K562 (cell line): ENCODE results near the gene FLAD1. TPM values are rescaled to one million over a fixed set of nuclear protein-coding genes. Genes with fewer than 3 reads are reported as not detected.
A peak's percentile ranks its signal among the peaks of the same experiment; 100 is the strongest.

Experiments
- CC2D1A ChIP-seq: fragments of 450-650 bp; IDR thresholded peaks from 2 replicates; pipeline ENCODE4 v1.6.1; 2017; ENCODE audit warnings: mild to moderate bottlenecking
- CCNT2 ChIP-seq: IDR thresholded peaks from 2 replicates; pipeline ENCODE4 v1.6.1; 2011; ENCODE audit warnings: borderline replicate concordance, low read depth, mild to moderate bottlenecking, moderate library complexity, mixed read lengths, low read length; ENCODE audit not compliant: insufficient read length; ENCODE audit errors: extremely low read depth
- CEBPG ChIP-seq, 3 experiments: fragments of 200-800 bp in 1 of 3; sonication (Bioruptor generic) in 1 of 3; sonication (generic) in 1 of 3; formaldehyde crosslinking in 1 of 3; IDR thresholded peaks in 2 of 3; conservative IDR thresholded peaks in 1 of 3; 2 replicates each; pipeline versions ENCODE4 v1.6.1 to v1.8.0; 2016 to 2022; ENCODE audit warnings: missing compliant biosample characterization in 2 of 3, missing genetic modification characterization in 2 of 3, mild to moderate bottlenecking in 1 of 3, missing genetic modification reagents in 1 of 3
- EP300 ChIP-seq: IDR thresholded peaks from 2 replicates; pipeline ENCODE4 v1.6.1; 2012; ENCODE audit warnings: low read length, improper control_type of control experiment
- FOXM1 ChIP-seq, 2 experiments: fragments of 450-650 bp in 1 of 2; sonication (generic) in 1 of 2; formaldehyde crosslinking in 1 of 2; IDR thresholded peaks; 2 replicates each; pipeline versions ENCODE4 v1.6.1 to v1.9.0; 2017 to 2022; ENCODE audit warnings: low read depth in 2 of 2, mild to moderate bottlenecking in 2 of 2, missing genetic modification reagents in 1 of 2, moderate library complexity in 1 of 2
- GTF2A2 ChIP-seq: IDR thresholded peaks from 2 replicates; pipeline ENCODE4 v1.6.1; 2016; ENCODE audit warnings: mild to moderate bottlenecking, missing genetic modification characterization, missing compliant biosample characterization
- HOXB6 ChIP-seq: fragments of 250-450 bp; sonication (Bioruptor Pico); IDR thresholded peaks from 2 replicates; pipeline ENCODE4 v1.5.1; 2022; ENCODE audit warnings: mild to moderate bottlenecking, borderline replicate concordance
- KAT7 ChIP-seq: sonication (generic); formaldehyde crosslinking; IDR thresholded peaks from 2 replicates; pipeline ENCODE4 v1.8.0; 2022; ENCODE audit warnings: missing genetic modification reagents, mild to moderate bottlenecking, borderline replicate concordance
- NONO ChIP-seq, 2 experiments: fragments of 200-400 bp in 1 of 2; fragments of 450-650 bp in 1 of 2; formaldehyde crosslinking in 1 of 2; IDR thresholded peaks; 2 replicates each; pipeline ENCODE4 v1.6.1; 2017; ENCODE audit warnings: low read depth in 2 of 2, mild to moderate bottlenecking in 2 of 2, moderate library complexity in 2 of 2, low read length in 1 of 2
- NR2C1 ChIP-seq, 2 experiments: fragments of 450-650 bp; IDR thresholded peaks; 2 replicates each; pipeline ENCODE4 v1.6.1; 2017; ENCODE audit warnings: mild to moderate bottlenecking in 2 of 2, antibody characterized with exemption in 1 of 2, inconsistent platforms in 1 of 2, missing compliant biosample characterization in 1 of 2, missing genetic modification characterization in 1 of 2
- U2AF2 ChIP-seq: fragments of 200-400 bp; formaldehyde crosslinking; optimal IDR thresholded peaks from 2 replicates; pipeline ENCODE3; 2017; ENCODE audit warnings: low read depth, mild to moderate bottlenecking, low read length
- ZC3H11A ChIP-seq: IDR thresholded peaks from 2 replicates; pipeline ENCODE4 v1.6.1; 2012; ENCODE audit warnings: low read depth, low read length, improper control_type of control experiment
- ZNF668 ChIP-seq: fragments of 250-450 bp; sonication (Bioruptor Pico); IDR thresholded peaks from 2 replicates; pipeline ENCODE4 v1.8.0; 2022; ENCODE audit warnings: mild to moderate bottlenecking, inconsistent platforms
- polyA plus RNA-seq, 8 experiments: library from polyadenylated mRNA; depleted of rRNA in 4 of 8; stranded (reverse) in 5 of 8; unstranded in 3 of 8; fragments of >200 nt; fragmentation: Nextera tagmentation in 2 of 8; fragmentation: Illumina TruSeq in 1 of 8; extraction: Ambion mirVana in 2 of 8; extraction: Trizol in 1 of 8; gene quantifications; 2 replicates each; pipeline versions ENCODE4 v1.2.1 to v1.2.3, GENCODE V29; 2011 to 2014; ENCODE audit warnings: inconsistent platforms in 1 of 8, missing spikeins in 1 of 8
- total RNA-seq, 7 experiments: library from RNA; depleted of rRNA in 6 of 7; stranded (reverse); fragments of >200 nt in 6 of 7; fragmentation: Illumina TruSeq in 2 of 7; extraction: Trizol in 2 of 7; gene quantifications; 2 replicates each; pipeline versions ENCODE4 v1.2.1 to v1.2.3, GENCODE V29; 2011 to 2021; ENCODE audit warnings: low replicate concordance in 1 of 7
- TF ChIP-seq, protein P1 (sequence below), 3 experiments: fragments of 200-800 bp in 1 of 3; fragments of 250-450 bp in 1 of 3; fragments of 450-650 bp in 1 of 3; sonication (Bioruptor Pico) in 1 of 3; sonication (Bioruptor generic) in 1 of 3; formaldehyde crosslinking in 1 of 3; IDR thresholded peaks; 2 replicates each; pipeline versions ENCODE4 v1.6.1 to v1.8.0; 2016 to 2022; ENCODE audit warnings: mild to moderate bottlenecking in 2 of 3, missing genetic modification characterization in 2 of 3, missing compliant biosample characterization in 1 of 3, moderate library complexity in 1 of 3
- TF ChIP-seq, protein P2 (sequence below): fragments of 450-650 bp; IDR thresholded peaks from 2 replicates; pipeline ENCODE4 v1.6.1; 2018; ENCODE audit not compliant: partially characterized antibody
- TF ChIP-seq, protein P3 (sequence below): sonication (generic); formaldehyde crosslinking; IDR thresholded peaks from 2 replicates; pipeline ENCODE4 v1.8.1; 2022; ENCODE audit warnings: missing genetic modification reagents

Gene FLAD1
- total and polyA plus RNA-seq, 9 of the 15 experiments (the other 6 are each of a cell fraction or from before 2014, with no cell fraction given) = 24.9 to 85.8 (median 67.0) TPM

DNA sequence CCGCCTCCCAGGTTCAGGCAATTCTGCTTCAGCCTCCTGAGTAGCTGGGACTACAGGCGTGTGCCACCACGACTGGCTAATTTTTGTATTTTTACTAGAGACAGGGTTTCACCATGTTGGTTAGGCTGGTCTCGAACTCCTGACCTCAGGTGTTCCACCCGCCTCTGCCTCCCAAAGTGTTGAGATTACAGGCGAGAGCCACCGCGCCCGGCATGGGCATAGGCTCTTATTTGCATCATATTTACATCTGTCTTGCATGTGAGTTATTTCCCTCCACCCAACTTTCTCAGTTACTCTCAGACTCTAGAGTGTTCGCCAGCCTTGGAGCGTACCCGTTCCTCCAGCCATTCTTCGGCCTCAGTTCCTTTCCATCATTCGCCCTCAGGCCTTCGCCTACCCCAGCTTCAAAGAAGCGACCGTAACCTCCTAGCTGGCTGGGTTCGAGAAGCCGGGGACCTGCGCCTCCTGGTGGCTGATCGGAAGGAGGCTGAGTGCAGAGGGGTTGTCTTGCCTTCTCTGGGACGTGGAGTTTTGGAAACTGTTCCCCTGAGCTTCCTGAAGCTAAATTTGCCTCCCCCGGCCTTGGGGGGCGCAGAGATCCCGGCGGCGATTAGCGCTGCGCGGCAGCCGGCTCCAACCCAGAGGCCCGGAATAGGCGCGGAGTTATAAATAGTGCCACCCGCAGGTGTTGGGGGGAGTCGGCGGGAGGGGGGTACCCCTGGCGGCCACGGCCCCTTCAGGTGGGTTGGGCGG, 15.8 kb downstream of the FLAD1 start (continued):
- TF ChIP-seq, protein P1, sequence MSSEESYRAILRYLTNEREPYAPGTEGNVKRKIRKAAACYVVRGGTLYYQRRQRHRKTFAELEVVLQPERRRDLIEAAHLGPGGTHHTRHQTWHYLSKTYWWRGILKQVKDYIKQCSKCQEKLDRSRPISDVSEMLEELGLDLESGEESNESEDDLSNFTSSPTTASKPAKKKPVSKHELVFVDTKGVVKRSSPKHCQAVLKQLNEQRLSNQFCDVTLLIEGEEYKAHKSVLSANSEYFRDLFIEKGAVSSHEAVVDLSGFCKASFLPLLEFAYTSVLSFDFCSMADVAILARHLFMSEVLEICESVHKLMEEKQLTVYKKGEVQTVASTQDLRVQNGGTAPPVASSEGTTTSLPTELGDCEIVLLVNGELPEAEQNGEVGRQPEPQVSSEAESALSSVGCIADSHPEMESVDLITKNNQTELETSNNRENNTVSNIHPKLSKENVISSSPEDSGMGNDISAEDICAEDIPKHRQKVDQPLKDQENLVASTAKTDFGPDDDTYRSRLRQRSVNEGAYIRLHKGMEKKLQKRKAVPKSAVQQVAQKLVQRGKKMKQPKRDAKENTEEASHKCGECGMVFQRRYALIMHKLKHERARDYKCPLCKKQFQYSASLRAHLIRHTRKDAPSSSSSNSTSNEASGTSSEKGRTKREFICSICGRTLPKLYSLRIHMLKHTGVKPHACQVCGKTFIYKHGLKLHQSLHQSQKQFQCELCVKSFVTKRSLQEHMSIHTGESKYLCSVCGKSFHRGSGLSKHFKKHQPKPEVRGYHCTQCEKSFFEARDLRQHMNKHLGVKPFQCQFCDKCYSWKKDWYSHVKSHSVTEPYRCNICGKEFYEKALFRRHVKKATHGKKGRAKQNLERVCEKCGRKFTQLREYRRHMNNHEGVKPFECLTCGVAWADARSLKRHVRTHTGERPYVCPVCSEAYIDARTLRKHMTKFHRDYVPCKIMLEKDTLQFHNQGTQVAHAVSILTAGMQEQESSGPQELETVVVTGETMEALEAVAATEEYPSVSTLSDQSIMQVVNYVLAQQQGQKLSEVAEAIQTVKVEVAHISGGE (CRISPR knock-in tag; IDR thresholded peaks at IDR 0.05) = peak in 1 of 3 experiments; percentile 41; a peak in 1 of 6 replicates
- TF ChIP-seq ZNF668 (no peak), ZC3H11A (0 out of 2 replicates have a peak, but pooled peaks have one; percentile 63), CCNT2 (no peak), KAT7 (CRISPR knock-in tag) (peak; percentile 74; the same call in 1 of the 2 replicates), U2AF2 (no peak), NONO (IDR thresholded peaks at IDR 0.05; ENCODE audit: low read depth in 2 of 2, low read length in 1 of 2) (no peak), FOXM1 (IDR thresholded peaks at IDR 0.05; ENCODE audit: low read depth) (no peak), FOXM1 (CRISPR knock-in tag; IDR thresholded peaks at IDR 0.05; ENCODE audit: low read depth) (no peak), EP300 (peak; percentile 10; the same call in 1 of the 2 replicates), GTF2A2 (tag) (0 out of 2 replicates have a peak, but pooled peaks have one; percentile 59), CC2D1A (peak; percentile 23; the same call in 1 of the 2 replicates), NR2C1 (IDR thresholded peaks at IDR 0.05) (no peak), NR2C1 (tag; IDR thresholded peaks at IDR 0.05) (peak; percentile 21; the same call in 1 of the 2 replicates), HOXB6 (no peak), CEBPG (CRISPR knock-in tag; IDR thresholded peaks at IDR 0.05) (no peak), CEBPG (tag; conservative IDR thresholded peaks at IDR 0.05 in 1 of 2, IDR thresholded peaks at IDR 0.05 in 1 of 2) (no peak)
- TF ChIP-seq, protein P2, sequence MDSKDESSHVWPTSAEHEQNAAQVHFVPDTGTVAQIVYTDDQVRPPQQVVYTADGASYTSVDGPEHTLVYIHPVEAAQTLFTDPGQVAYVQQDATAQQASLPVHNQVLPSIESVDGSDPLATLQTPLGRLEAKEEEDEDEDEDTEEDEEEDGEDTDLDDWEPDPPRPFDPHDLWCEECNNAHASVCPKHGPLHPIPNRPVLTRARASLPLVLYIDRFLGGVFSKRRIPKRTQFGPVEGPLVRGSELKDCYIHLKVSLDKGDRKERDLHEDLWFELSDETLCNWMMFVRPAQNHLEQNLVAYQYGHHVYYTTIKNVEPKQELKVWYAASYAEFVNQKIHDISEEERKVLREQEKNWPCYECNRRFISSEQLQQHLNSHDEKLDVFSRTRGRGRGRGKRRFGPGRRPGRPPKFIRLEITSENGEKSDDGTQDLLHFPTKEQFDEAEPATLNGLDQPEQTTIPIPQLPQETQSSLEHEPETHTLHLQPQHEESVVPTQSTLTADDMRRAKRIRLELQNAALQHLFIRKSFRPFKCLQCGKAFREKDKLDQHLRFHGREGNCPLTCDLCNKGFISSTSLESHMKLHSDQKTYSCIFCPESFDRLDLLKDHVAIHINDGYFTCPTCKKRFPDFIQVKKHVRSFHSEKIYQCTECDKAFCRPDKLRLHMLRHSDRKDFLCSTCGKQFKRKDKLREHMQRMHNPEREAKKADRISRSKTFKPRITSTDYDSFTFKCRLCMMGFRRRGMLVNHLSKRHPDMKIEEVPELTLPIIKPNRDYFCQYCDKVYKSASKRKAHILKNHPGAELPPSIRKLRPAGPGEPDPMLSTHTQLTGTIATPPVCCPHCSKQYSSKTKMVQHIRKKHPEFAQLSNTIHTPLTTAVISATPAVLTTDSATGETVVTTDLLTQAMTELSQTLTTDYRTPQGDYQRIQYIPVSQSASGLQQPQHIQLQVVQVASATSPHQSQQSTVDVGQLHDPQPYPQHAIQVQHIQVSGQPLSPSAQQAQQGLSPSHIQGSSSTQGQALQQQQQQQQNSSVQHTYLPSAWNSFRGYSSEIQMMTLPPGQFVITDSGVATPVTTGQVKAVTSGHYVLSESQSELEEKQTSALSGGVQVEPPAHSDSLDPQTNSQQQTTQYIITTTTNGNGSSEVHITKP = peak; percentile 78
- TF ChIP-seq, protein P3, sequence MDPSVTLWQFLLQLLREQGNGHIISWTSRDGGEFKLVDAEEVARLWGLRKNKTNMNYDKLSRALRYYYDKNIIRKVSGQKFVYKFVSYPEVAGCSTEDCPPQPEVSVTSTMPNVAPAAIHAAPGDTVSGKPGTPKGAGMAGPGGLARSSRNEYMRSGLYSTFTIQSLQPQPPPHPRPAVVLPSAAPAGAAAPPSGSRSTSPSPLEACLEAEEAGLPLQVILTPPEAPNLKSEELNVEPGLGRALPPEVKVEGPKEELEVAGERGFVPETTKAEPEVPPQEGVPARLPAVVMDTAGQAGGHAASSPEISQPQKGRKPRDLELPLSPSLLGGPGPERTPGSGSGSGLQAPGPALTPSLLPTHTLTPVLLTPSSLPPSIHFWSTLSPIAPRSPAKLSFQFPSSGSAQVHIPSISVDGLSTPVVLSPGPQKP (CRISPR knock-in tag) = no peak
